GM12873 (cell line): ENCODE data around the gene HTR1D.

Experiments used
- CTCF ChIP-seq: IDR thresholded peaks from 2 replicates; pipeline ENCODE4 v1.5.1; 2012; ENCODE audit warnings: low read depth, mild to moderate bottlenecking, moderate library complexity, low read length, control low read depth; ENCODE audit not compliant: insufficient read depth; ENCODE audit errors: missing control alignments

Gene HTR1D, protein sequence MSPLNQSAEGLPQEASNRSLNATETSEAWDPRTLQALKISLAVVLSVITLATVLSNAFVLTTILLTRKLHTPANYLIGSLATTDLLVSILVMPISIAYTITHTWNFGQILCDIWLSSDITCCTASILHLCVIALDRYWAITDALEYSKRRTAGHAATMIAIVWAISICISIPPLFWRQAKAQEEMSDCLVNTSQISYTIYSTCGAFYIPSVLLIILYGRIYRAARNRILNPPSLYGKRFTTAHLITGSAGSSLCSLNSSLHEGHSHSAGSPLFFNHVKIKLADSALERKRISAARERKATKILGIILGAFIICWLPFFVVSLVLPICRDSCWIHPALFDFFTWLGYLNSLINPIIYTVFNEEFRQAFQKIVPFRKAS

DNA sequence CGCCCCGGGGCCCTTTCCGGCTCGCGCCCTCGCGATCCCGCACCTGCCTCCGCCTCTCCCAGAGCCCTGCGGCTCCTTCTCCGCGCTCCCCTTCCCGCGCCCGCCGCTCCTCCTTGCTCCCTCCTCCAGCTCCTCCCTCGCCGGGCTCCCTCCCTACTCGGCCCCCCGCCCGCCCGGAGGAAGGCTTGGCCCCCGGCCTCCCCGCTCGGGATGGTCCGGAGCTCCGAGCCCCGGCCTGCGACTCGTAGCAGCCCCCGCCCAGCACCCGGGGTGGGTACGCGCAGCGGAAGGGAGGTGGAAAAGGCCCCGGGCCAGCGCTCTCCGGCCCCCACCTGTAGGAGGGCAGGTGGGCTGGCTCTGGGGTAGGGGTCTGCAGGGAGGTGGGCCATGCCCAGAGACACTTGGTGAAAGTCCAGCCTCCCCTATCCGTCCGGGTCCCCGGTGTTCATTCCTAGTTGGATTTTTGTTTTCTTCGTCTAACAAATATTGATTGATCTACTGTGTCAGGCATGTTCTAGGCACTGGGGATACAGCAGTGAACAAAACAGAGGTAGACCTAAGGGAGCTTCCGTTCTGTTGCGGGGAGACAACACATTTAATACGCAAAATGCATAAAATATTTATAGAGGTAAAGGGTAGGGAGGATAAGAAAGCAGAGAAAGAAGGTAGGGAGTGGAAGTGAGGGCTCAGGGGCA lies at the start of gene HTR1D:
Gene HTR1D (minus strand): TSS at position 82 of the 695 bp plus-strand sequence. CDS start 23,283 bp downstream, outside the sequence.
- TF ChIP-seq CTCF = no peak

DNA sequence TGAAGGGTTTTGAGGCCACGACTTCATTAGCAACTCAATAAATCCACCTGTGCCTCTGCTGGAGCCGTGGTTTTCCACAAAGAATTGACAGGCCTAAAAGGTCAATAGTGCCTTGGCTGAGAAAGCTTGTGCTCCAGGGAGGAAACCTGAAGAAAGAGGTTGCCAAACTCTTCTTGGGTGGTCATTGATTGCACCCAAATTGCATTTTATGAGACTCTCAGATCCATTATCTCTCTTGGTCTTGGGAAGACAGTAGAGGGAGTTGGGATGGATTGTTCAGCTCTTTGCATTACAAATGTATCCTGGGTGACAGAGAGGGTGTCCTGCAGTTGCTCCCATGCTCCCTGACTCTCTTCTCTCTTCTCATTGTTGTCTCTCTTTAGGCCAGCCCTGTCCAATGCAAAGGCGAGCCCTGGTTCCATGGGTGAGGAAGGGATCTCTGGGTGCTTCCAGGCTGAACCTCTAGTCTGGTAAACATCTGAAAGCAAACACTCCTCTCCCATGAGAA lies 46.1 kb upstream of the HTR1D start:
- no peak for TF ChIP-seq CTCF

GRCh38 chr1:23254584-23254983 lies 37.3 kb upstream of the HTR1D start:
- no peak for TF ChIP-seq CTCF

GRCh38 chr1:23251812-23252211 lies 34.5 kb upstream of the HTR1D start:
- TF ChIP-seq CTCF = no peak

- TF ChIP-seq CTCF = no peak
Measured at GRCh38 chr1:23249787-23250454, 32.6 kb upstream of the HTR1D start.

- no peak for TF ChIP-seq CTCF
Measured at GRCh38 chr1:23247276-23247675, 30.0 kb upstream of the HTR1D start.

- no peak for TF ChIP-seq CTCF
Measured at GRCh38 chr1:23246274-23246673, 29.0 kb upstream of the HTR1D start.
